ENCODE measurements around the gene HIPK2. TPM values are rescaled to one million over a fixed set of nuclear protein-coding genes. Genes with fewer than 3 reads are reported as not detected.

The HIPK2 gene
- total RNA-seq, 1 donor, result 12.7 TPM

GRCh38 chr7:139721821-139722220 is 56.0 kb downstream of the HIPK2 start:
- Histone ChIP-seq H3K4me1 (ENCODE audit: insufficient read depth, low read length) (peaks cover 57% of the 10 kb centered on the region), H3K27me3 (ENCODE audit: insufficient read depth, low read length) (no peaks in the 10 kb centered on the region), H4K20me1 (ENCODE audit: insufficient read depth, low read length) (peaks cover 11% of the 10 kb centered on the region), H2AFZ (ENCODE audit: low read length) (no peak overlapping the region), H3K27ac (ENCODE audit: low read depth, low read length) (peak overlapping the region; percentile 84), H3K4me3 (ENCODE audit: insufficient read depth, low read length) (no peak overlapping the region), H3K36me3 (ENCODE audit: insufficient read depth, low read length) (peaks cover under 1% of the 10 kb centered on the region), H3K9me3 (ENCODE audit: low read depth, low read length) (no peaks in the 10 kb centered on the region), H3K4me2 (ENCODE audit: insufficient read depth, low read length) (no peak overlapping the region), H3K79me2 (ENCODE audit: insufficient read depth, low read length) (peaks cover 92% of the 10 kb centered on the region)
- TF ChIP-seq CTCF (IDR thresholded peaks at IDR 0.05; ENCODE audit: extremely low read depth, low read depth, low read length), result no peak
- DNase-seq (ENCODE audit: insufficient read length, low spot score, missing footprints), result no peak

- H3K79me2 ChIP-seq (ENCODE audit: insufficient read depth, low read length), result peaks cover 92% of the 10 kb centered on the region
- no peak overlapping the region for H3K4me3 ChIP-seq (ENCODE audit: insufficient read depth, low read length)
- H3K9me3 ChIP-seq (ENCODE audit: low read depth, low read length), result no peaks in the 10 kb centered on the region
- H3K27ac ChIP-seq (ENCODE audit: low read depth, low read length), result peak overlapping the region; percentile 84
- H2AFZ ChIP-seq (ENCODE audit: low read length), result no peak overlapping the region
- no peak for DNase-seq (ENCODE audit: insufficient read length, low spot score, missing footprints)
- H3K27me3 ChIP-seq (ENCODE audit: insufficient read depth, low read length), result no peaks in the 10 kb centered on the region
- no peak overlapping the region for H3K4me2 ChIP-seq (ENCODE audit: insufficient read depth, low read length)
- peaks cover 7% of the 10 kb centered on the region for H4K20me1 ChIP-seq (ENCODE audit: insufficient read depth, low read length)
- peaks cover 5% of the 10 kb centered on the region for H3K36me3 ChIP-seq (ENCODE audit: insufficient read depth, low read length)
- H3K4me1 ChIP-seq (ENCODE audit: insufficient read depth, low read length), result peaks cover 53% of the 10 kb centered on the region
- no peak for TF ChIP-seq CTCF (IDR thresholded peaks at IDR 0.05; ENCODE audit: extremely low read depth, low read depth, low read length)
Observed at GRCh38 chr7:139721417-139721816, 56.4 kb downstream of the HIPK2 start.

DNA sequence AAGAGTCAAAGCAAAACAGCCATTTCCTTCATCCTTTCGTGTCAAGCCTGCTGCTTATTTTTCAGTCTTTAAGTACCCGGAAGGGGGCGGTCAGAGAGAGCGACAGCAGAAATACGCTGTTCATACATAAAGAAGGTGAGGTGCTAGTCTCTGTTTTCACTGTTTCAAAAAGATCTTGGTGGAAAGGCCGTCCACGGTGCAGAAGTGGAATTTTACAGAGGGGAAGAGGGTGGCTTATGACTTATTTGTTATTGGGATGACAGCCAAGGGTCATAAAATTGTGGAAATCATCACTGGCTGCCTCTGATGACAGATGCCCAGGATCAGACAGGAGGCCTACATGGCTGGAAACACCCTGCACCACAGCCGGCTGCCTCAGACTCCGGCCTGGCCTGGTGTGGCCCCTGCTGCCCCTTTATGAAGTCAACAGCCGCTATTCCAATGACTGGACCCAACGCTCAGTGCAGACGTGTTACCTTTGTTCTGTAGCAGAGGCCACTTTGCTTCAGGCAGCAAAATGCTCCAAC is 57.0 kb downstream of the HIPK2 start:
- peak overlapping the region; percentile 54 for H3K4me2 ChIP-seq (ENCODE audit: insufficient read depth, low read length)

GRCh38 chr7:139720186-139720585 is 57.6 kb downstream of the HIPK2 start:
- peak overlapping the region; percentile 54 for H3K4me2 ChIP-seq (ENCODE audit: insufficient read depth, low read length)
- peaks cover 12% of the 10 kb centered on the region for H4K20me1 ChIP-seq (ENCODE audit: insufficient read depth, low read length)
- no peak for TF ChIP-seq CTCF (IDR thresholded peaks at IDR 0.05; ENCODE audit: extremely low read depth, low read depth, low read length)
- H3K9me3 ChIP-seq (ENCODE audit: low read depth, low read length), result no peaks in the 10 kb centered on the region
- peaks cover 17% of the 10 kb centered on the region for H3K36me3 ChIP-seq (ENCODE audit: insufficient read depth, low read length)
- DNase-seq (ENCODE audit: insufficient read length, low spot score, missing footprints), result no peak
- H3K4me3 ChIP-seq (ENCODE audit: insufficient read depth, low read length), result no peak overlapping the region
- peaks cover 92% of the 10 kb centered on the region for H3K79me2 ChIP-seq (ENCODE audit: insufficient read depth, low read length)
- H3K27me3 ChIP-seq (ENCODE audit: insufficient read depth, low read length), result no peaks in the 10 kb centered on the region
- no peak overlapping the region for H2AFZ ChIP-seq (ENCODE audit: low read length)
- peak overlapping the region; percentile 84 for H3K27ac ChIP-seq (ENCODE audit: low read depth, low read length)
- peaks cover 42% of the 10 kb centered on the region for H3K4me1 ChIP-seq (ENCODE audit: insufficient read depth, low read length)

More for the DNA sequence above, 57.0 kb downstream of the HIPK2 start:
- Histone ChIP-seq H3K4me1 (ENCODE audit: insufficient read depth, low read length) (peaks cover 48% of the 10 kb centered on the region), H3K27ac (ENCODE audit: low read depth, low read length) (peak overlapping the region; percentile 84), H4K20me1 (ENCODE audit: insufficient read depth, low read length) (peaks cover 10% of the 10 kb centered on the region), H3K27me3 (ENCODE audit: insufficient read depth, low read length) (no peaks in the 10 kb centered on the region), H3K36me3 (ENCODE audit: insufficient read depth, low read length) (peaks cover 11% of the 10 kb centered on the region), H2AFZ (ENCODE audit: low read length) (no peak overlapping the region), H3K79me2 (ENCODE audit: insufficient read depth, low read length) (peaks cover 92% of the 10 kb centered on the region), H3K4me3 (ENCODE audit: insufficient read depth, low read length) (no peak overlapping the region), H3K9me3 (ENCODE audit: low read depth, low read length) (no peaks in the 10 kb centered on the region)
- DNase-seq (ENCODE audit: insufficient read length, low spot score, missing footprints), result peak; percentile 96
- TF ChIP-seq CTCF (IDR thresholded peaks at IDR 0.05; ENCODE audit: extremely low read depth, low read depth, low read length), result no peak
